Stimulated activated CD4-positive, alpha-beta T cell treated with anti-CD3 and anti-CD28 coated beads, TNF-alpha, amount 100 ng/mL, for 48 hours (primary cell): Measurements from ENCODE around the gene CACUL1.

Source experiments
- DNase-seq, 3 donors: peaks; one replicate each; pipeline ENCODE4 v3.0.0-alpha.2; 2020; ENCODE audit warnings: low read depth in 3 of 3

The CACUL1 gene

DNA sequence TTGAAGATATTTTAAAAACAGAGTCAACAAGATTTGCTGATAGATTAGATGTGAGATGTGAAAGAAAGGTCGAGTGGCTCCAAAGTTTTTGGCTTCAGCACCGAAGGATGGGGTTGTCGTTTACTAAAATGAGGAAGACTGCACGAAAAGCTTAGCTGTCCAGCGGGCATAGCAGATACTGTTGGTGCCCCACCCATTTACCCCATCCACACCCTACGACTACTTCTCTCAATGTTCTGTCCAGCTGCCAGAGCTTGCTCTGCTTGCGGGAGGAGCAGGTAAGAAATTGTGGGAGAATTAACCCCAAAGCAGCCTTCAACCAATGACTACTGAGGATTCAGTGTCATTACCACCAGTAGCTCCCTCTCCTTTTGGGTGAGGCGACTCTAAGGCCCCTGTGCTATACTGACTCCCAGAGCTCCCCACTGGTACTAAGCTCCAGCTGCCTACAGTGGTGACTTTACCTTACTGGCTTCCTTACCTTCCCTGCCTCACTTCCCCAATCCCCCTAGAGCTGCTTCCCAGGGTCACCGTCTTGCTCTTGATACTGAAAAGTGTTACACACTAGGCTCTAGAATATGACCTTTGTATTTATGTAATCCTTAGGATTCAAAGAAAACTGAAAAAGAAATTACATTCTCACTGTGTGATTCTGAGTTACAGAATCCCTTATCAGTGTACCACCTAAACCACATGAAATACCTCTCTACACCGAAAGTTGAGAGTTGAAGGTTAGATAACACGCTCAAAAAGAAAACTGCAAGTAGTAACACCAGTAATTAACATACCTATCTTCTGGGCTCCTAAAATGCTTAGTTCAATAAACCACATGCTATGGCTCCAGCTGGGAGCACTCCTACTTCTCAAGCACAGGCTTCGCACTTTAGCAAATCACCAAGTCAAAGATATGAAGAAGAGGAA, 22.3 kb downstream of the CACUL1 start:
- no peak for DNase-seq

DNA sequence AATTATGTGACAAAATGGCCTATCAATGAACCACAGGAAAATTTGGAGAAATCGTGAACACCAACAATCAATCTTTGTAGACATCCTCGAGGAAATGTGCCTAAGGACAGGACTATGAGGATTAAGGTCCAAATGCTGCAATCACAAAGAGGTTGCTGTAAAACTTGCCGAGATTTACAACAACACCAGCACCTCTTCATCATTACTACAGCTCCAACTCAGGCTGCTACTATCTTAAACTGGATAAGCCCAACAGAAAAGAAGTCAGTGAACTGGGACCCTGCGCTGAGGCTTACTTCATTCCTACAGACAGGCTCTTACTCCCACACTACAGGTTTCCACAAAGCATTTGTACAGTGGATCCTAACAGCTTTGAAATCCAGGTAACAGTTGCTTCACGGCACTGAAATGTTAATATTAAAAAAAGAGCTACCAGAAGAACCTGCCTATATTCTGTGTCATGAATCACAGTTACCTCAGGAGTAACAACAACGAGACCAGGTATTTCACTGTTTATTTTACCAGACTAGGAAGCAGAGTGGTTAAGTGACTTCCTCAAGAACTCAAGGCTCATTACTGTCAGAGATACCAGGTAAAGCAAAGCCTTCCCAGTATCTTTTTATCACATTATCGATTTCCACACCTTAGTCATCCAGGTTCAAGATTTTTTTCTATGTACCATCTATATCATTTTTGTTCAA, 23.9 kb downstream of the CACUL1 start:
- DNase-seq, result no peak

DNA sequence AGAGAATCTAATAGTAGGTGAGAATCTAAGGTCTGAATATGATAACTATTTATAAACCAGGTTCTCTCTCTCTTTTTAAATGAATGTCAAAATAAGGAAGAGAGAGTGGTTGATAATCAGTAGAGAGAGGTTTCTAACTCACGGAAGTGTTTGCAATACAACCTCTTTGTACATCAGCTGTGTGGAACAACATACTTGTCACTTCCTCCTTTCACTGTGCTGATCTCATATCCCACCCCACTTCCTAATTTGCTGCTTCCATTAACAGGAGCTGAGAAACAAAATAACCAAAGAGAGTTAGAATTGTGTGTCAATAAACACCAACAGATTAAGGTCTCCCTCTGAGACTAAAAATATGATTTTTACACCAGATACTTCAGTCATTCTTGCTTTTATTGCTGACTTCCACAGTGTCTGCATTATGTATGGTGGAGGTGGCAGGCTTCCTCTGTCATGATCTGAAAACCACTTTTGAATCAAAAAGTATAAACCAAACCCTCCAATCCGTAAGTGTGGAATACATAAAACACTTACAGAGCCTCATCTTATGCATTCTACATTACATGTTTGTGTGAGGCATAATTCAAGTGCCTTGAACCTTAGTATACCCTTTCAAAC, 25.0 kb downstream of the CACUL1 start:
- no peak for DNase-seq

DNA sequence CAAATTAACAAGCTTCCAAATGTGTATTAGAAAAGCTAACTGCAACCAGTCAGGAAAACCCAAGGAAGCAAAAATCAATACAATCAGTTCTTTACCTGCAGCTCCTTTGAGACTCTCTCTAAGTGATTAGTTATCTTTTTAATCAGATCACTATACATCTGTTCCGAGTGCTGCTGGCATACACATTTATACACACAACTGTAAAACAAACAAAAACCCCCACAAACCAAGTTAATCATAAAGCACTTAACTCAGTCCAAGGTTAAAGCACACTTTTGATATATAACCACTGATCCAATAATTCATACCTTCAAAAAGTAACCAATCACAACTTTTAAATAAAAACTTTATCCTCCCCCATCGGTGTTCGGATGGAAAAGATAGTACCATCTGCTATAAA, 25.6 kb downstream of the CACUL1 start:
- no peak for DNase-seq

DNA sequence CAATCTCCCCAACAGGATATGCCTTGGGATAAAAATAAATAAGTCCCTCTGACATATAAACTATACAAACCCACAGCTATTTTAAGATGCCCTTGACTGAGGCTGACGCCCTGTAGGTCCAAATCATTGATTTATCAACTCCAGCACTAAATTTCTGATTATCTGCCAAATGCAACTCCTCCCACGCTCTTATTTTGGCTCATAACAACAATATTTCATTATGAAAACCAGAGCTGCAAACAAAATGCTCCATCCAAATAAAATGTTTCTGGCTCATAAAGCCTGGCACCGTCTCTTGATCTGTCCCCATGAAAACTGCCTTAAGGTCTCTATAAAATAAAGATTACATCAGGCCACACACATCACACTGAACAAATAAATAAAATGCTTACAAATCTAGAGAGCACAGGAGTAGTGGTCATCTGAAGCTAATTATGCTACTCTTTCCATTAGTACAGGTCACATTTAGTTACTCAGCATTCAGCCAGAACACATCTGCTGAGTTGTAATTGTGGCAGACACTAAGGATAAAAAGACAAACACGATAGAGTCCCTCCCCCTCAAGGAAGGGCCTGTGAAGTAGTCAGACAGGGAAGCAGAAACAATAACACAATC, 28.8 kb downstream of the CACUL1 start:
- no peak for DNase-seq

DNA sequence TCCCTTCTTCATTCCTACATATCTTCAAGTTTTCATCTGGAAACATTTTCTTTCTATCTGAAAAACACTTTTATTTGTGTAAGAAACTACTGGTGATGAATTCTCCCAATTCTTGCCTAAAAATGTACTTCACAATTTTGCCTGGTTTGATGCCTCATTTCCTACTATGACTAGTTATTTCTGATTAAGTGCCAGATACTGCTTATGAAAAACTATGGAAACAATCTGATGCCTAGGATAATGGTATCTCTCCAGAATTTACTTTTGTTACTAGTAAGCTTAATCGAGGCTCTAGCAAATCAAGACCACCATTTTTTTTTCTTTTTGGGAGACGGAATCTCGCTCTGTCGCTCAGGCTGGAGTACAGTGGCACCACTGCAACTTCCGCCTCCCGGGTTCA, 31.3 kb downstream of the CACUL1 start:
- DNase-seq, result no peak

DNA sequence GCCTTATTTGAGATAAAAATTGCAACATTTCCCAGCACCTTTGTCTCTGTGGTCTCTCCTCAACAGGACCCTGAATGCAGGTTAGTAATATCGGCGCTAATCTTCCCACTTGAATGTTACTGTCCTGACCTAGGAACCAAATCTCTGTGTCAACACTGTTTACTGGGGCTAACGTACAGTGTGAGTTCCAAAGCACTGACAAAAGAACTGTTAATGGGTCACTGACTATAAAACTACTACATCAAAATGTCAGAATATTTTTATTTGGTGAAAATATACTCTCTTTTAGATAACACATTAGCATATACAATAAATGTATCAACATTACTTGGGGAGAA, 33.3 kb downstream of the CACUL1 start:
- DNase-seq, result no peak

DNA sequence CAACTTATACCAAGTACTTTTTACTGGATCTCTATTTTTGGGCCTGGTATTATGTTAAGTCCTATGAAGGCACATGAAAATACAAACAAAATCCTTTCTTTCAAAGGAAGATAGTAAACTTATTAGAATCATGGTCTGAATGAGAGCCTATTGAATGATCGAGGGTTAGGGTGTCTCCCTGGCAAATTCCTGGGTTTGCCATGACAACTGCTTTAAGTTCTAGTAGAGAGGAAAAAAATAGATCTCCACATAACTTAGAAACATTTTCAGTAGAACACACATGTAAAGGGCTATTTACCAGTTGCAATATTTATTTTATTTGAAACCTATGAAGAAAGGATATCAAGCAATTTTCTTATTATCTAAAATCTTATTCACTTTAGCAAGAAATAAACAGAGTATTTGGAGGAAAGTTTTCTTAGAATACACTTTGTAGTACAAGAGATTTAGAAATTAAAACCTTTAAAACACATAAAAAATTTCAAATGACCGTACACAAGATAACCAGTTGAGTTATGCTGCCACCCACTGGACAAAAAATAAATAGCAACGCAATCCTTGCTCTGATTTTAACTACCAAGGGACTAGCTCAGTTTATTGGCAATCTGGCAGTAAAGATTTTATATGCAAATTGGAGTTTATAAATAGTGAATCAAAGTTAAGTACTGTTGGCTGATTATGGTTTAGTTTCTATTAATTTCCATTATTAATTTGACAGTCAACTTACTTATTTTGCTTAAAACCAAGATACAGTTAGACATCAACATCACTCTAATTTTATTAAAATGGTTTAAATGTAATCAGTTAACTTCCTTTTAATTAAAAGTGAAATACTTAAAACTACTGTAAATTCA, 33.9 kb downstream of the CACUL1 start:
- peak in 2 of 3 donors; percentile 32 to 37 for DNase-seq

DNA sequence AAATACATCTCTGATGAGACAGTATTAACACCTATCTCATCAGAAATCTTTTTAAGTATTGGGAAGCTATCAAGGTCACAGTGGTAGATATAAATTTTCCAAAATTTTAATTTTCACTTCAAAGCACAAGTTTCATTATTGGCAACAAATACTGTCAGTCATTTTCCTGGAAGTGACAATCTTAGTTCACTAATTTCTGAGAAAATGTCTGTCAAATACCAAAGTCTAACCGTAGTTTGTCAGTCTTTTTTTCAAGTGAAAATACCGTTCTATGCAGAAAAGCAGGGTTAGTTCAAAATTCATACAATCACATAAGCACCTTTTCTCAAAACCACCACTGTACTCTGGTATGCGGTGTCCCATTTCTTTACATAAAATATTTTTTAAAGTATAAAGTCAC, 40.4 kb downstream of the CACUL1 start:
- DNase-seq, result no peak

DNA sequence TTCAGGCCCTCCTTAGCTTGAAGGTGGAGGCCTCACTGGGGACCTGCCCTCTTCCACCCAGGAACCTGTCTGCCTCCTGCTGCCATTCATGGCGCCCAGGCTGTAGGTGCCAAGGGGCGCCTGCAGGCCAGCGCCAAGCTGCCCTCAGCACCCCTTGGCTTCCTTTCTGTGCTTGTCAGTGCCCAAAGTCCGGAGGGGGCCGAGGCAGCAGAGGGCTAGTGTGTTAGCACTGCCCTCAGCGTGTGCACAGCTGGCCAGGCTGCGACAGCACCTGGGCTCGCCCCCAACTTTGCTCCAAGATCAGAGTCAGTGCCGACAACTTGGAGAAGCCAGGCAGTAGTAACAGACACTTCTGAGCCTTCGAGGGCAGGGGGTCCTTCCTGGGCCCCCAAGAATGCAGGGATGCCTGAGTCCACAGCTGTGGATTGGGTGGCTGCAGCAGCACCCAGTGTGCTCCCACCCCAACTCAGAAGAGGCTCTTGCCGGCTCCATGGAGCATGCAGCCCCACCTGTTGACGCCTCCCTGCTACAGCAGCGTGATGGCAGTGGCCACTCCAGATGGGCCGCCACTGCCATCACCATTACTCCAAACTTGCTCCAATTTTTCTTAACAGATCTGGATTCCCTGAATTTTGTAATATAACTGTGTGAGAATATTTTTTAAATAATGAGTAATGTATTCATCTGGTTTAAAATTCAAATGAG, 41.7 kb downstream of the CACUL1 start:
- DNase-seq, result no peak

DNA sequence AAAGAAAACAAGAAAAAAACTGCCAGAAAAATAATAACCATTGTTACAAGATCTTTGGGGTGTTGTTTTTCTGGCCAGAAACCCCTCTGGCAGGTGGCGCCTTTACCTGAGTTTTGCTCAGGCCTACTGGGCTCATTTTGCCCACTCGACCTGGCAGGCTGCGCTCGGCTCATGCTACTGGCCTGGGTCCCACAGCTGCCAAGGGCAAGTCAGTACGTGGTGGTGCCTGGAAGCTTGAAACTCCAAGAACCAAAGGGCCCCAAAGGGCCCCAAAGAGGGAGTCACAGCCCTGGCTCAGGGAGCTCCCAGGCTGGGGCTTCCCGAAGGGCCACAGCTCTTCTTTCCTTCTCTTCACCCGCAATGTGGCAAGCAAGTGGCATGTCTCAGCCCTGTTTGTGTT, 42.7 kb downstream of the CACUL1 start:
- no peak for DNase-seq

DNA sequence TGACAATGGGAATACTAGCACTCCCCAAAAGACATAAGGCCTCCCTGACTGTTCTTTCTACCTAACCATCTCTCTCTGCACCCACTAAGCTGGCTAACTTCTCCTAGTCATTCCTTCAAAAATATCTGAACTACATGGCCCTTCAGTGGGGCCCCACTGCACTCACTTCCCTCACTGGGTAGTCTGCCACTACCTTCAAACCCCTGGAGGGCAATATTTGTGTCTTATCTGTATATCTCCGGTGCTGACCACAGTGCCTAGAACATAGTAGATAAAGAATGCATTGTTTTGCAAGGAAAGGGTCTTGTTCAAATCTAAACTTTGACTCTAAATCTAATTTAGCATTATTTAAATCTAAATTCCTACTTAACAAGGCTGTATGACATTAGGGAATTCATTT, 44.3 kb downstream of the CACUL1 start:
- DNase-seq, result no peak

DNA sequence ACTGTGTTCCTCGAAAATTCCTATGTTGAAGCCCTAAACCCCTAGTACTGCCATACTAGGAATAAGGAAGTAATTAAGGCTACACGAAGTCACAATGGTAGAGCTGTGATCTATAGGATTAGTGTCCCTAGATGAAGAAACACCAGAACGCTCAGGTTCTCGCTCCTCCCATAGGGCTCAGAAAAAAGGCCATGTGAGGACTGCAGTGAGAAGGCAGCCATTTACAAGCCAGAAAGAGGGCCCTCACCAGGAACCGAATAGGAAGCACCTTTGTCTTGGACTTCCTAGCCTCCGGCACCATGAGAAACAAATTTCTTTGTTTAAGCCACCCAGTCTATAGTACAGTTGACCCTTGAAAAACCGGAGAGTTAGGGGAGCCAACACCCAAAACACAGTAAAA, 46.2 kb downstream of the CACUL1 start:
- no peak for DNase-seq

DNA sequence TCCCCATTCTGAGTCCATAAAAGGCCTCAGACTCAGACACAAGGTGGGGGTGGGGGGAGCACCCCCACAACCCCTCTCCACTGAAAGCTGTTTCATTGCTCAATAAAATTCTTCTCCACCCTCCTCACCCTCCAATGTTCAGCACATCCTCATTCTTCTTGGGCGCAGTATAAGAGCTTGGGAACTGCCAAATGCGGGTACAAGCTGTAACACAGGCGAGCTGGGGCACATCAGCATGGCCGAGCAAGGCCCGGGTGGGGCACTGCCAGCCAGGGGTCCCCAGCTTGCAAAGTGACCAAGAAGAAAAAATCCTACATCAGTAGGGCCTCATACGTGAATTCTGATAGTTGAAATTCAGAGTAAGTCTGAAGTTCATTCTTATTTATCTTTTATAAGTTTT, 50.1 kb downstream of the CACUL1 start:
- DNase-seq, result no peak

DNA sequence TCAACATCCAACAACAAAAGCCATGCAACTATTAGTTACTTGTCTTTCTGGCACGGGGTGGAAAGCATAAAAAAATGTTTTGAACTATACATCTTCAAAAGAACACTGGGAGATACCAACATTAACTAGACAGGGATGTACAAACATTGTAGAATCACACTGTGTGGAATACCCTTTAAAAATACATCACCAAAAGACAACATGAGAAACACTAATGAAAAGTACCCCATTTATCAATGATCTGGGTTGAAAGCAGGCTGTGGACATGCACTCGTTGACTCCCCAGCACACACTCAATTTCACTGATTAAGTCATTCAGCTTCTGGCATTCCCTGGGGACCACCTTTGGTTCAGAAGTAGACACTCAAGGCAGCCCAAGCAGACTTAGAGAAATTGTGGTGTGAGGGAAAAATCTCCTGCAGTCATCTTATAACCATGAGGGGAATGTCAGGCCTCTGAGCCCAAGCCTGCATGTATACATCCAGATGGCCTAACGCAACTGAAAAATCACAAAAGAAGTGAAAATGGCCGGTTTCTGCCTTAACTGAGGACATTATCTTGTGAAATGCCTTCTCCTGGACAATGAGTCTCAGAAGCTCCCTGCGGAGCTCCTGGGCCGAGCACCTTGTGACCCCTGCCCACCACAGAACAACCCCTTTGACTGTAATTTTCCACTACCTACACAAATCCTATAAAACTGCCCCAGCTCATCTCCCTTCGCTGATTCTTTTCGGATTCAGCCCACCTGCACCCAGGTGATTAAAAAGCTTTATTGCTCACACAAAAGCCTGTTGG, 53.0 kb downstream of the CACUL1 start:
- no peak for DNase-seq

DNA sequence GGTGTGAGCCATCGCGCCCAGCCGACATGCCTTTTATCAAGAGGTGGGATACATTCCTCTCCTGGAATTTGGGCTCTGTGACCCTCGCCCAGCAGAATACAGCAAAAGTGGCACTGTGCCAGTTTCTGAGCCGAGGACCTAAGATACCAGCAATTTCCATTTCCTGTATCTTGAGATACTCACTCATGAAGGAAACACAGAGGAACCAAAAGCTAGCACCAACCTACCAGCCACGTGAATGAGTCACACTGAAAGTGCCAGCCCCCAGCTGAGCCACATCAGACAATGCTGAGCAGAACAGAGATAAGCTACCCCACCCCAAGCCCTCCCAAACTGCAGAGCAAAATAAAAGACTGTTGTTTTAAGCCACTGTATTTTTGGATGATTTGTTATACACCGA, 56.3 kb downstream of the CACUL1 start:
- peak; percentile 55 to 70 (median 58) for DNase-seq

DNA sequence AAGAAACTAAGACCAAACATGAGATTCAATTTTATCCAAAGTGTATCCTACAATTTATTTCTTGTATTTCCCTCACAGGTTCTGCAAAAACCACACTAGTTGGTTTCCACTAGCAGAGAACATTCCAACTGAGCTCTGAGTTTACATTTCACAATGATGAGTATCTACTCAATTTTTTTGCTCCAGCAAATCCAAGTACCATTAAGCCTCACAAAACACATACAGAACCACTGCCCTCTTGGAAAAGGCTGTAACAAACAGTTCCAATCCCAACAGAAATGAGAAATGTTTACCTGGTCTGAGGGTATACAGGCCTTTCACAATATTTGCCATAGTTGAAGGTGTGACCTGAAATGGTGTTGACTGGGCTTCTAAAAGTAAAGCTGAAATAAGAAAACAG, 59.9 kb downstream of the CACUL1 start:
- DNase-seq, result no peak

DNA sequence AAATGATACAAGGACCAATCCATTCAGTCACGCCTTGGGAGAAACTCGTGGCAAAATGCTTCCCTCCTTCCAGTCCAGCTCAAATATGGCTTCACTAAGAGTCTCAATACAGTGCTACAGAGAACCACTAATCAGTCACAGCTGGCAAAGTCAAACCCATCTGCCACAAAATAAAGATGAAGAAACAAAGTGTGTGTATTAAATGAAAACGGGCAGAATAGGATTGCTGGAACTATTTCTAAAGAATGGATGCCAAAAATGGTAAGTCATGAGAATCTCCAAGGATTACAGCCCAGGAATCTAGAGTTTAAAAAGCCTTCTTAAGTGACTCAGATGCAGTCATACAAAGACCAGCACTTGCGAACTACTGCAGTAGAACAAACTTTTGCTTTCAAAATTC, 61.9 kb downstream of the CACUL1 start:
- no peak for DNase-seq

DNA sequence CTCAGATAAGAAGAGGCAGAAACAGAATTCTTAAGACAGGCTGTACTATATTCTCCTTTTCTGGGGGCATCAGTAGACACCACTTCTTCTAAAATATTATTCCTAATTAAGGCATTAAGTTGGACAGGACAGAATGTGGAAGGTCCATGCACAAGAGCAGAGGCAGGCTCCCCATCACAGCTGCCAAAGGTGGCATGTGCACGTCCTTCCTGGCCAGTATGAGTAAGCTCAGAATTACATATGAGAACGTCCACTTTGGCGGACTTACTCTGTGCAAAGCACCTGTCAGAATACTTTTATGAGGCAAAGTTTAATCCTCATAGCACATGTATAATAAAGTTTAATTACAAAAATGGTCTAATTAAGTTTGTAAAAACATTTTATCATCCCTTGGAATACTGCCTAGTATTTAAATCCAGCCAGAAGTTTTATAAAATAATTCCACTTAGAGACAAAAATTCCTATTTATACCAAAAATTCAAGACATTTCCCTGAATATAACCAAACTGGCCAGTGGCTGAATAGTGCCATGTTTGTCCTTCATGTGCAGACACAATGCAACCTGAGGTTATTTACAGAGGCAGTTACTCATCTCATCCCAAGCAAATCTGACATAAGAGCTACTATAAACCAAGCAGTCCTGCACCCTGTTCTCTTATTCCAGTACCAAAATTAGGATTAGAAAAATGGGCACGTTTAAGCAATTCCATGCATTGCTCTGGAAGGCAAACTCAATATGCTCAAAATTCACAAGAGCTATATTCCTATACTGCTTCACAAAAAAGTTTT, 65.5 kb downstream of the CACUL1 start:
- no peak for DNase-seq
